ENCODE measurements around the gene ADGRB3.
"Not testable (repeated sequence)": the region's sequence is repeated elsewhere in the genome, so short reads cannot be mapped to it uniquely, and the experiment has no call there.

Gene ADGRB3

GRCh38 chr6:68642977-68643376 lies 7.9 kb downstream of the ADGRB3 start:
- DNase-seq = no peak

- no peak for DNase-seq
Measured at GRCh38 chr6:68649669-68650068, 14.6 kb downstream of the ADGRB3 start.

GRCh38 chr6:68650142-68650541 lies 15.1 kb downstream of the ADGRB3 start:
- no peak for DNase-seq

- no peak for DNase-seq
Measured at GRCh38 chr6:68651011-68651985, 16.2 kb downstream of the ADGRB3 start.

- DNase-seq = peak in 3 of 56 donors; percentile 15 to 28 (median 15)
Measured at GRCh38 chr6:68652117-68652536, 17.0 kb downstream of the ADGRB3 start.

GRCh38 chr6:68653074-68653705 lies 18.1 kb downstream of the ADGRB3 start:
- DNase-seq = no peak

GRCh38 chr6:68653706-68654089 lies 18.6 kb downstream of the ADGRB3 start:
- no peak for DNase-seq

- no peak for DNase-seq
Measured at GRCh38 chr6:68654134-68654533, 19.1 kb downstream of the ADGRB3 start.

GRCh38 chr6:68655028-68655427 lies 19.9 kb downstream of the ADGRB3 start:
- no peak for DNase-seq

- DNase-seq = no peak
Measured at GRCh38 chr6:68657374-68658139, 22.5 kb downstream of the ADGRB3 start.

- DNase-seq = no peak
Measured at GRCh38 chr6:68658338-68658737, 23.3 kb downstream of the ADGRB3 start.

GRCh38 chr6:68673255-68673654 lies 38.2 kb downstream of the ADGRB3 start:
- no peak for DNase-seq

GRCh38 chr6:68675548-68675947 lies 40.5 kb downstream of the ADGRB3 start:
- no peak for DNase-seq

- DNase-seq = not testable (repeated sequence)
Measured at GRCh38 chr6:68676094-68676493, 41.0 kb downstream of the ADGRB3 start.

GRCh38 chr6:68677058-68677457 lies 42.0 kb downstream of the ADGRB3 start:
- DNase-seq = no peak

- no peak for DNase-seq
Measured at GRCh38 chr6:68679399-68679798, 44.3 kb downstream of the ADGRB3 start.

- no peak for DNase-seq
Measured at GRCh38 chr6:68680264-68680663, 45.2 kb downstream of the ADGRB3 start.

- peak in 1 of 56 donors; percentile 23 for DNase-seq
Measured at GRCh38 chr6:68689910-68690309, 54.8 kb downstream of the ADGRB3 start.

- DNase-seq = no peak
Measured at GRCh38 chr6:68691120-68691519, 56.0 kb downstream of the ADGRB3 start.

GRCh38 chr6:68693271-68693670 lies 58.2 kb downstream of the ADGRB3 start:
- DNase-seq = no peak

GRCh38 chr6:68695403-68695802 lies 60.3 kb downstream of the ADGRB3 start:
- DNase-seq = no peak

- DNase-seq = no peak
Measured at GRCh38 chr6:68695838-68696237, 60.8 kb downstream of the ADGRB3 start.
